GM18520 (cell line): Measurements from ENCODE around the gene ARHGAP15.

Source experiments
- ATAC-seq: cut with Tn5 transposase; IDR thresholded peaks from one replicate; pipeline ENCODE4 v1.9.1; 2021; ENCODE audit not compliant: unreplicated experiment

ARHGAP15 gene

GRCh38 chr2:143736904-143737303 is 607.7 kb downstream of the ARHGAP15 start:
- ATAC-seq, result no peak

- ATAC-seq, result no peak
Observed at GRCh38 chr2:143740431-143740830, 611.2 kb downstream of the ARHGAP15 start.

GRCh38 chr2:143741205-143741604 is 612.0 kb downstream of the ARHGAP15 start:
- ATAC-seq, result no peak

GRCh38 chr2:143742581-143742980 is 613.4 kb downstream of the ARHGAP15 start:
- no peak for ATAC-seq

- ATAC-seq, result no peak
Observed at GRCh38 chr2:143744114-143744513, 614.9 kb downstream of the ARHGAP15 start.

GRCh38 chr2:143745060-143745459 is 615.8 kb downstream of the ARHGAP15 start:
- no peak for ATAC-seq

GRCh38 chr2:143754742-143755141 is 625.5 kb downstream of the ARHGAP15 start:
- ATAC-seq, result no peak

- ATAC-seq, result no peak
Observed at GRCh38 chr2:143758629-143759330, 629.6 kb downstream of the ARHGAP15 start.

- no peak for ATAC-seq
Observed at GRCh38 chr2:143759455-143759854, 630.2 kb downstream of the ARHGAP15 start.

GRCh38 chr2:143762176-143762928 is 633.1 kb downstream of the ARHGAP15 start:
- no peak for ATAC-seq

GRCh38 chr2:143764261-143764660 is 635.0 kb downstream of the ARHGAP15 start:
- no peak for ATAC-seq

- no peak for ATAC-seq
Observed at GRCh38 chr2:143764706-143765105, 635.5 kb downstream of the ARHGAP15 start.

- no peak for ATAC-seq
Observed at GRCh38 chr2:143768991-143769390, 639.8 kb downstream of the ARHGAP15 start.

- ATAC-seq, result no peak
Observed at GRCh38 chr2:143771939-143772338, 642.7 kb downstream of the ARHGAP15 start.

- ATAC-seq, result no peak
Observed at GRCh38 chr2:143776526-143777297, 647.5 kb downstream of the ARHGAP15 start.

- ATAC-seq, result no peak
Observed at GRCh38 chr2:143779021-143779420, 649.8 kb downstream of the ARHGAP15 start.

GRCh38 chr2:143786026-143786765 is 657.0 kb downstream of the ARHGAP15 start:
- ATAC-seq, result no peak

GRCh38 chr2:143787674-143788073 is 658.5 kb downstream of the ARHGAP15 start:
- ATAC-seq, result no peak

- ATAC-seq, result no peak
Observed at GRCh38 chr2:143792602-143793001, 663.4 kb downstream of the ARHGAP15 start.

GRCh38 chr2:143793381-143793780 is 664.2 kb downstream of the ARHGAP15 start:
- no peak for ATAC-seq

- no peak for ATAC-seq
Observed at GRCh38 chr2:143796051-143796450, 666.8 kb downstream of the ARHGAP15 start.
